A549 treated with GW870086 at 1 μM for 4 hours (cell line): Measurements from ENCODE around the gene OTUD4. TPM values are rescaled to one million over a fixed set of nuclear protein-coding genes. Genes with fewer than 3 reads are reported as not detected.

Source experiments
- total RNA-seq: library from RNA; stranded (reverse); fragments of 200-300 nt; extraction: Qiagen RNA extraction; gene quantifications from 5 replicates; pipeline ENCODE4 v1.2.3, GENCODE V29; 2022; ENCODE audit warnings: low read depth

Gene OTUD4, protein sequence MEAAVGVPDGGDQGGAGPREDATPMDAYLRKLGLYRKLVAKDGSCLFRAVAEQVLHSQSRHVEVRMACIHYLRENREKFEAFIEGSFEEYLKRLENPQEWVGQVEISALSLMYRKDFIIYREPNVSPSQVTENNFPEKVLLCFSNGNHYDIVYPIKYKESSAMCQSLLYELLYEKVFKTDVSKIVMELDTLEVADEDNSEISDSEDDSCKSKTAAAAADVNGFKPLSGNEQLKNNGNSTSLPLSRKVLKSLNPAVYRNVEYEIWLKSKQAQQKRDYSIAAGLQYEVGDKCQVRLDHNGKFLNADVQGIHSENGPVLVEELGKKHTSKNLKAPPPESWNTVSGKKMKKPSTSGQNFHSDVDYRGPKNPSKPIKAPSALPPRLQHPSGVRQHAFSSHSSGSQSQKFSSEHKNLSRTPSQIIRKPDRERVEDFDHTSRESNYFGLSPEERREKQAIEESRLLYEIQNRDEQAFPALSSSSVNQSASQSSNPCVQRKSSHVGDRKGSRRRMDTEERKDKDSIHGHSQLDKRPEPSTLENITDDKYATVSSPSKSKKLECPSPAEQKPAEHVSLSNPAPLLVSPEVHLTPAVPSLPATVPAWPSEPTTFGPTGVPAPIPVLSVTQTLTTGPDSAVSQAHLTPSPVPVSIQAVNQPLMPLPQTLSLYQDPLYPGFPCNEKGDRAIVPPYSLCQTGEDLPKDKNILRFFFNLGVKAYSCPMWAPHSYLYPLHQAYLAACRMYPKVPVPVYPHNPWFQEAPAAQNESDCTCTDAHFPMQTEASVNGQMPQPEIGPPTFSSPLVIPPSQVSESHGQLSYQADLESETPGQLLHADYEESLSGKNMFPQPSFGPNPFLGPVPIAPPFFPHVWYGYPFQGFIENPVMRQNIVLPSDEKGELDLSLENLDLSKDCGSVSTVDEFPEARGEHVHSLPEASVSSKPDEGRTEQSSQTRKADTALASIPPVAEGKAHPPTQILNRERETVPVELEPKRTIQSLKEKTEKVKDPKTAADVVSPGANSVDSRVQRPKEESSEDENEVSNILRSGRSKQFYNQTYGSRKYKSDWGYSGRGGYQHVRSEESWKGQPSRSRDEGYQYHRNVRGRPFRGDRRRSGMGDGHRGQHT
- total RNA-seq: 11.1 to 17.7 TPM (median 15.5 TPM) in 5 replicates

DNA sequence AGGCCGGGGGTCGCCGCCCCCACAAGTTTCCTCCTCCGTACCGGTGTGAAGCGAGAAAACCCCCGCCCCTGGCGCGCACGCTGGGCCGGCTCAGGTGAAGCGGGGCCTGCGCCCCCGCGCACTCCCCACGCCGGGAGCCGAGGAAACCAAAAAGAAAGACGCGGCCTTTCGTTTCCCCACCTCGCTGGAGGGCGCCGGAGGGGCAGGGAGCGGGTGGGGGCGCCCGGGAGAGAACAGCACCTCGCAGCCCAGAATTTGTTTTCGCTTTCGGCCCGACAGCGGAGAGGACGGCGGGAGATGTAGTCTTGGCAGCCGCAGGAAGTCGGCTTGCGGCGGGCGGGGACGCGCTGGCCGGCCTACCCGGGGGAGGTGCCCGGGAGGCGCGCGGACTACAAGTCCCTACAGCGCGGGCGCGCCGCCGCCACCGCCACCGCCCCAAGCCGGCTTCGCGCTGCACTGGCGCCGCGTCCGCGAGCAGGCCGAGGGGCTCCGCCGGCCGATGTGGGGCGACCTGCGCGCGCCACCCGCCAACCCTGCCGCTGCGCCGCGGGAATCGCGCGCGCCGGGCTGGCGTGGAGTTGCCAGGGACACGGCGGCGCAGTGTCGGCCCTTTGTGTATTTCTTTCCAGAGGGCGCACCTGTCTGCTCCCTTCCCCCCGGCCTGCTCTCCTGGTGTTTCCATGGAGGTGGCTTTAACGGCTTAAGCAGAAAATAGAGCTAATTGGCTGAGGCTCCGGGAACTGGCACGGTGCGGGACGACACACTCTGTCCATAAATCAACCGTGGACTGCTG lies at the start of gene OTUD4:
TSS of gene OTUD4 (minus strand) at position 292 of the 793 bp plus-strand sequence. CDS start 616 bp downstream, outside the sequence.

DNA sequence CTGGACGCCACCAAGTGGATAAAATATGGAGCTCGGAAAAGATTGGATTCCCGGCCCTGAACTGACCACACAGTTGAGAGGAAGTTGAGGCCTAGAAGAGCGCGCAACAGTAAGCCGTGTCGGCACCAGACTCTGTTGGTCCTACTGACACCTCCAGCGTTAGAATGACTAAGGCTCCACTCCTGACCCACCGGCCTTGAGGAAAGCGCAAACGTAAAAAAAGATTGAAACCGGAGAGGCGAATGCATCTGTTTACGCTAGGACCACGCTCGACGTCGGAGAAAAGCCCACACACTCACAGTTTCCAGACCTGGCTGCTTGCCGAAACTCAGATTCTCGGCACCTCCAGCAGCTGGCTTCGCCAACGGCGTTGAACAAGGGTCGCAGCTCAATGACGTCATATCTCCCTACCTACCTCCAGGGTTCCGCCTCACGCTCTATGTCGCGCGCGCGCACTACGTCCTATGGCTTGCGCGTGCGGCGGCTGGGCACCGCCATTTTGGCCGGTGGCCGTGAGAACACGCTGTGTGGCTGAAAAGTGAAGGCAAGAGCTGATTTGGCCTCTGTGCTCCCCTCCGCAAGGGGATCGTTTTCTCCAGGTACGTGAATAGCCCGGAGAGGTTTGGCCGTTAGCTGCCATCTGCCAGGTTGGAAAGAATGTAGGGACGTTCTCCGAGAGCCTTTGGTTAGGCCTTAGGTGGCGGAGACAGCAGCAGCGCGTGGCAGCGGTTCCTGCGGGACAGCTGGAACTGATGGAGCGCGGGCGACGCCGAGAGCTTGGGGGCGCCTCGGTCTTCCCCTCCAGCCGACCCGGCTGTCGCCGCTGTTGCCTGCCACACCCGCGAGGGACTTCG lies 82.3 kb downstream of the OTUD4 start, which contains the start of the genes ABCE1 and ANAPC10:
TSS of gene ABCE1 (plus strand) at position 491 of the 854 bp plus-strand sequence. CDS start 6,102 bp downstream, outside the sequence.
TSS of gene ANAPC10 (minus strand) at position 376 of the 854 bp plus-strand sequence. CDS start 2,097 bp downstream, outside the sequence.

Other genes starting within 250 kb of the OTUD4 start
- gene ANAPC10, start 82.4 kb downstream of the OTUD4 start, total RNA-seq: 10.0 to 17.5 TPM (median 14.1 TPM) in 5 replicates
- gene ABCE1, start 82.3 kb downstream of the OTUD4 start, total RNA-seq: 64.4 to 113 TPM (median 72.8 TPM) in 5 replicates